A549 (cell line): ENCODE results near the gene PIP5KL1. TPM values are rescaled to one million over a fixed set of nuclear protein-coding genes. Genes with fewer than 3 reads are reported as not detected.

Experiments
- ATAC-seq, 2 experiments: fragments of 200-7000 bp in 1 of 2; fragments of >200 bp in 1 of 2; cut with Nextera tagmentation in 1 of 2; cut with Tn5 transposase in 1 of 2; 3 replicates each; pipeline versions ENCODE4 v1.8.0 to v1.9.1; 2018 to 2020; ENCODE audit warnings: mild to moderate bottlenecking in 1 of 2, moderate library complexity in 1 of 2
- CTCF ChIA-PET: fragments of 300-600 bp; sonication (Branson Sonifier 250); formaldehyde crosslinking; extraction: SDS; loops from one replicate; lab custom pipeline; 2021; ENCODE audit warnings: antibody characterized with exemption, inconsistent platforms; lab: Yijun Ruan, JAX
- POLR2A ChIA-PET: fragments of 350-600 bp; formaldehyde crosslinking; extraction: SDS; loops from one replicate; lab custom pipeline; 2021; ENCODE audit warnings: antibody characterized with exemption, inconsistent platforms; lab: Yijun Ruan, JAX
- DNase-seq, 2 experiments: peaks; one replicate each; pipeline versions ENCODE4 v3.0.0 to v3.0.0-alpha.2; 2011 to 2016; ENCODE audit warnings: low read depth in 1 of 2, low spot score in 1 of 2
- FAIRE-seq: peaks from 2 replicates; lab custom pipeline; 2011; peaks lifted over from hg19 to GRCh38; lab: Jason Lieb, UNC
- H3K27ac ChIP-seq, 2 experiments: fragments of >200 bp; sonication (Bioruptor Twin); formaldehyde crosslinking; 3 replicates each; pipeline ENCODE4 v1.5.1; 2016 to 2017
- H3K4me1 ChIP-seq: fragments of >200 bp; sonication (Bioruptor Twin); formaldehyde crosslinking; 3 replicates; pipeline ENCODE4 v1.6.1; 2016
- H3K4me2 ChIP-seq: fragments of >200 bp; sonication (Bioruptor Twin); formaldehyde crosslinking; 3 replicates; pipeline ENCODE4 v1.6.1; 2016
- H3K4me3 ChIP-seq: fragments of >200 bp; sonication (Bioruptor Twin); formaldehyde crosslinking; 3 replicates; pipeline ENCODE4 v1.5.1; 2016
- H3K9me3 ChIP-seq: fragments of >200 bp; sonication (Bioruptor Twin); formaldehyde crosslinking; 3 replicates; pipeline ENCODE4 v1.6.1; 2016
- ATOH8 ChIP-seq: fragments of 250-450 bp; sonication (Bioruptor Pico); IDR thresholded peaks from 2 replicates; pipeline ENCODE4 v1.5.0; 2020; ENCODE audit warnings: low read depth, mild to moderate bottlenecking, moderate library complexity
- BHLHE40 ChIP-seq: IDR thresholded peaks from 2 replicates; pipeline ENCODE4 v1.6.1; 2012; ENCODE audit warnings: low read depth, low read length, inconsistent platforms
- CHD2 ChIP-seq: fragments of 150-350 bp; IDR thresholded peaks from 2 replicates; pipeline ENCODE4 v1.6.1; 2014; ENCODE audit warnings: low read length; ENCODE audit not compliant: partially characterized antibody
- CTCF ChIP-seq: fragments of >200 bp; sonication (Bioruptor Twin); formaldehyde crosslinking; IDR thresholded peaks from 3 replicates; pipeline ENCODE4 v1.5.1; 2016
- ESRRA ChIP-seq: fragments of 150-350 bp; IDR thresholded peaks from 2 replicates; pipeline ENCODE4 v1.6.1; 2014; ENCODE audit warnings: mild to moderate bottlenecking, low read length, borderline replicate concordance
- FOSB ChIP-seq: fragments of 250-450 bp; sonication (Bioruptor Pico); IDR thresholded peaks from 2 replicates; pipeline ENCODE4 v1.5.0; 2020; ENCODE audit warnings: mild to moderate bottlenecking, moderate library complexity
- FOSL2 ChIP-seq, 2 experiments: fragments of 450-650 bp in 1 of 2; fragments of >200 bp in 1 of 2; sonication (Bioruptor Twin) in 1 of 2; formaldehyde crosslinking; IDR thresholded peaks; 2 replicates each; pipeline versions ENCODE4 v1.5.0 to v1.6.1; 2016 to 2020; ENCODE audit warnings: mild to moderate bottlenecking in 1 of 2, moderate library complexity in 1 of 2
- FOXS1 ChIP-seq: fragments of 250-450 bp; sonication (Bioruptor Pico); IDR thresholded peaks from 2 replicates; pipeline ENCODE4 v1.5.0; 2020; ENCODE audit warnings: mild to moderate bottlenecking, moderate library complexity
- GATA3 ChIP-seq: IDR thresholded peaks from 2 replicates; pipeline ENCODE4 v1.6.1; 2012; ENCODE audit warnings: borderline replicate concordance
- HES2 ChIP-seq: fragments of >200 bp; sonication (Bioruptor Twin); formaldehyde crosslinking; IDR thresholded peaks from 2 replicates; pipeline ENCODE4 v1.6.1; 2016
- HOXB5 ChIP-seq: fragments of 250-450 bp; sonication (Bioruptor Pico); IDR thresholded peaks from 2 replicates; pipeline ENCODE4 v1.5.0; 2020; ENCODE audit warnings: mild to moderate bottlenecking, moderate library complexity
- JUN ChIP-seq, 2 experiments: fragments of >200 bp; sonication (Bioruptor Twin); formaldehyde crosslinking; IDR thresholded peaks; 2 replicates in 1 of 2; 3 replicates in 1 of 2; pipeline ENCODE4 v1.6.1; 2016 to 2017
- JUNB ChIP-seq: fragments of >200 bp; sonication (Bioruptor Twin); formaldehyde crosslinking; IDR thresholded peaks from 2 replicates; pipeline ENCODE4 v1.6.1; 2016
- KDM5A ChIP-seq: fragments of 200-600 bp; sonication (generic); IDR thresholded peaks from 2 replicates; pipeline ENCODE4 v1.6.1; 2016; ENCODE audit warnings: antibody characterized with exemption, mild to moderate bottlenecking
- MAX ChIP-seq: IDR thresholded peaks from 2 replicates; pipeline ENCODE4 v1.6.1; 2012
- MAZ ChIP-seq: fragments of 150-350 bp; IDR thresholded peaks from 2 replicates; pipeline ENCODE4 v1.6.1; 2014; ENCODE audit warnings: antibody characterized with exemption, low read depth, low read length, borderline replicate concordance
- MYC ChIP-seq: IDR thresholded peaks from 2 replicates; pipeline ENCODE4 v1.6.1; 2012; ENCODE audit warnings: mild to moderate bottlenecking, inconsistent platforms, low read length, improper control_type of control experiment, borderline replicate concordance
- NPAS2 ChIP-seq: fragments of 250-450 bp; sonication (Bioruptor Pico); IDR thresholded peaks from 2 replicates; pipeline ENCODE4 v1.8.0; 2022; ENCODE audit warnings: mild to moderate bottlenecking, moderate library complexity, borderline replicate concordance
- NR3C1 ChIP-seq: fragments of >200 bp; sonication (Bioruptor Twin); formaldehyde crosslinking; IDR thresholded peaks from 3 replicates; pipeline ENCODE4 v1.6.1; 2017
- PBX3 ChIP-seq: IDR thresholded peaks from 2 replicates; pipeline ENCODE4 v1.6.1; 2012
- POLR2A ChIP-seq: IDR thresholded peaks from 2 replicates; pipeline ENCODE4 v1.6.1; 2012; ENCODE audit warnings: mild to moderate bottlenecking, low read length
- RAD21 ChIP-seq, 2 experiments: fragments of >200 bp in 1 of 2; sonication (Bioruptor Twin) in 1 of 2; formaldehyde crosslinking in 1 of 2; IDR thresholded peaks in 1 of 2; conservative IDR thresholded peaks in 1 of 2; 2 replicates in 1 of 2; 3 replicates in 1 of 2; pipeline ENCODE4 v1.6.1; 2012 to 2018; ENCODE audit warnings: inconsistent platforms in 1 of 2
- RCOR1 ChIP-seq: fragments of 150-350 bp; IDR thresholded peaks from 2 replicates; pipeline ENCODE4 v1.6.1; 2014; ENCODE audit warnings: antibody characterized with exemption, low read length, low read depth
- SMC3 ChIP-seq: fragments of >200 bp; sonication (Bioruptor Twin); formaldehyde crosslinking; IDR thresholded peaks from 3 replicates; pipeline ENCODE4 v1.6.1; 2018; ENCODE audit warnings: inconsistent platforms
- USF2 ChIP-seq: fragments of 450-650 bp; IDR thresholded peaks from 2 replicates; pipeline ENCODE4 v1.6.1; 2014; ENCODE audit warnings: antibody characterized with exemption
- WGBS: methylation state at CpG from one replicate; pipeline ENCODE4 v1.1.6; 2017; ENCODE audit errors: missing lambda C conversion rate; 5-methylcytosine and 5-hydroxymethylcytosine counted together
- polyA plus RNA-seq, 4 experiments: library from polyadenylated mRNA; depleted of rRNA in 3 of 4; stranded (reverse); fragments of >200 nt; fragmentation: RNase III in 1 of 4; extraction: RNeasy Plus Mini Kit Qiagen cat#74134 plus additional on column Dnase treatment in 1 of 4; gene quantifications; 2 replicates in 3 of 4; 3 replicates in 1 of 4; pipeline ENCODE4 v1.2.3, GENCODE V29; 2011 to 2017

PIP5KL1 gene
- polyA plus RNA-seq, 2 of the 4 experiments (the other 2 are of a cell fraction) = 2.4 to 2.5 TPM

GRCh38 chr9:127958728-127959127, 28.2 kb upstream of the PIP5KL1 start (continued):
- TF ChIP-seq FOSL2 (IDR thresholded peaks at IDR 0.05) = no peak
- TF ChIP-seq FOSL2 (CRISPR knock-in tag; IDR thresholded peaks at IDR 0.05) = no peak
- no peak for TF ChIP-seq HOXB5
- TF ChIP-seq USF2 = no peak
- TF ChIP-seq FOSB (CRISPR knock-in tag) = no peak
- no peak for TF ChIP-seq NR3C1
- TF ChIP-seq POLR2A = no peak

GRCh38 chr9:127955294-127956015, 24.9 kb upstream of the PIP5KL1 start:
- DNase-seq (peak; percentile 89 to 99), FAIRE-seq (peak; percentile 61), ATAC-seq (peak; percentile 91 to 92)
- peak overlapping the region; percentile 75 to 84 for H3K27ac ChIP-seq
- WGBS = 11% methylated on average over 11 of the region's 12 CpGs
- peak; percentile 52 to 59; a peak in 1 of 5 replicates for TF ChIP-seq JUN (IDR thresholded peaks at IDR 0.05)
- no peak for TF ChIP-seq FOXS1
- peak; percentile 70; the same call in 1 of the 2 replicates for TF ChIP-seq MYC
- no peak for TF ChIP-seq KDM5A
- TF ChIP-seq CTCF = 0 out of 3 replicates have a peak, but pooled peaks have one; percentile 15
- TF ChIP-seq ATOH8 = 0 out of 2 replicates have a peak, but pooled peaks have one; percentile 15
- peak; percentile 95 for TF ChIP-seq FOSL2 (IDR thresholded peaks at IDR 0.05)
- TF ChIP-seq FOSL2 (CRISPR knock-in tag; IDR thresholded peaks at IDR 0.05) = peak; percentile 99
- TF ChIP-seq RAD21 (conservative IDR thresholded peaks at IDR 0.05 in 1 of 2, IDR thresholded peaks at IDR 0.05 in 1 of 2) = peak; percentile 37 to 42; a peak in 2 of 5 replicates
- no peak for TF ChIP-seq NR3C1
- TF ChIP-seq BHLHE40 = peak; percentile 25; the same call in 1 of the 2 replicates
- TF ChIP-seq ESRRA = peak; percentile 91
- TF ChIP-seq RCOR1 = peak; percentile 78; the same call in 1 of the 2 replicates
- TF ChIP-seq MAZ = no peak
- no peak for TF ChIP-seq NPAS2 (CRISPR knock-in tag)
- peak; percentile 75 for TF ChIP-seq JUNB
- peak; percentile 71 for TF ChIP-seq MAX
- TF ChIP-seq HES2 = no peak
- peak; percentile 69 for TF ChIP-seq GATA3
- TF ChIP-seq SMC3 = peak; percentile 50; the same call in 1 of the 3 replicates
- TF ChIP-seq CHD2 = no peak
- 0 out of 2 replicates have a peak, but pooled peaks have one; percentile 58 for TF ChIP-seq PBX3
- H3K4me2 ChIP-seq = peak overlapping the region; percentile 86
- peak overlapping the region; percentile 12; the same call in 1 of the 3 replicates for H3K4me3 ChIP-seq
- no peaks in the 10 kb centered on the region for H3K9me3 ChIP-seq
- peaks cover 60% of the 10 kb centered on the region for H3K4me1 ChIP-seq
- ChIA-PET POLR2A (interaction anchor here (1.0 to 2.1 kb wide), 2 partner anchors 10 to 25 kb away, joined by 4 to 10 read pairs; partner anchors contain the start of gene EEIG1), CTCF (interaction anchor here (0.6 to 35.7 kb wide), 27 partner anchors 8 to 169 kb away, joined by 3 to 827 read pairs (median 5); partner anchors contain the start of genes DPM2 and EEIG1)
